NCI-H345 (cell line): ENCODE measurements around the gene ZDHHC14.

Experiments used
- DNase-seq: peaks from one replicate; lab custom pipeline; 2025; lab: John Stamatoyannopoulos, UW

Gene ZDHHC14

GRCh38 chr6:157492741-157493140, 111.8 kb downstream of the ZDHHC14 start:
- DNase-seq = no peak

- DNase-seq = no peak
These were observed 112.2 kb downstream of the ZDHHC14 start for GRCh38 chr6:157493173-157493572.

DNA sequence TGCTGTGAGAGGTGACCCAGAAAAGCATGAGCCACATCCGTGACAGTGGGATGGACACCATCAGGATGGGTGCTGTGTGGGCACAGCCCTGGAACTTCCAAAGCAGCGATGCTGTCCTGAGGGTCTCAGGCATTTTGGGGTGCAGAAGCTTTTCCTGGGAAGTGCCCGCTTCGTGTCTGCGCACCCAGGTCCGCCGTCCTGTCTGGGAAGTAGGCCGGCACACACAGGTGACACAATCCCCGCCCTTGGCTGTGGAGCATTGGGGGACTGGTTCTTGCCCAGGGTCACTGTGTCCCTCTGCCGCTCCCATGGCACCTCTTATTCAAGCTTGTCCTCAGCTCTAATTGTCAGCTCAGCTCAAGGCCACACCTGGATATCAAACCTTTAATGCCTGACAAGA, 112.6 kb downstream of the ZDHHC14 start:
- DNase-seq = no peak

DNA sequence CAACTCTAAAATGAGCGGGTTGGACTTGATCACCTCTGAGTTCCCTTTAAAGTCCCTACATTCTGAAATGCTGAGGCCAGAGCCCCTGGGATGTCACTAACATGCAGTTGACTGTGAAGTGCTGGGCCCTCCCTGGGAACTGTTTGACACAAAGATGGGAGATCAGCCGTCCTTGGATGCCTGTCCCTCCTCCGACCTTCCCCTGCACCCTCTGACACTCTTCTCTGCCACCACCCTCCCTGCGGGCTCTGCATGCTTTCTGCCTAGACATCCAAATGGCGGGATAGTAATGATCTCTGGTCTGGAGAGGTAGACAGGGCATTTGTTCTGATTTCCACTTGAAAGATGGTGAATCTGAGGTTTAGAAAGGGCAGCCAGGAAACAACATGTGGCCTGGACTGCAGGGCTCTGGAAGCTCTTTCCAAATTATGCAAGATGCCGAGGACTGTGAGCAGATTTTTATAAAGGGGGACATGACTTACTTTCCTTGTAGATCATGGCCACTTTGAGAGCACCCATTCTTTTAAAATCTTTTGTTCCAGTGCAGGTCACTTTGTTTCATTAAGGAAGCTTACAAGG, 113.2 kb downstream of the ZDHHC14 start:
- no peak for DNase-seq

DNA sequence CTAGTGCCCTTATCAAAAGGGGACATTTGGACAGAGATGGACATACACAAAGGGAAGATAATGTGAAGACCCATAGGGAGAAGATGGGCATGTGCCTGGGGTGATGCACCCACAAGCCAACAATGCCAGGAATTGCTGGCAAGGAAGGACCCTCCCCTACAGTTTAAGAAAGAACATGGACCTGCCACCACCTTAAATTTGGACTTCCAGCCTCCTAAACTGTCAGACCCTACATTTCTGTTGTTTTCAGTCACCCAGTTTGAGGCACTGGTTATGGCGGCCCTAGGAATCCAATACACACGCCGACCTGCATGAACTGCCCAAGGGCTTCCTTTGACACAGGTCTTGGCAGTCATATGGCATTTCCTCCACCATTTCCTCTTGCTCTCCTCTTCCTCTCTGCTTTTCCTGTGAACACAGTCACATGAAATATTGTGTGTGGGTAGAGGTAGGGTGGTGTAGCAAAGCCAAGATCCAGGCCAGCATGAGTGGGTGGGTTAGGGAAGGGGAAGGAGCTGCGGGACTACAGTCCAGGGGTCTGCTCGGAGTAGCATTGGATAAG, 115.6 kb downstream of the ZDHHC14 start:
- DNase-seq = no peak

DNA sequence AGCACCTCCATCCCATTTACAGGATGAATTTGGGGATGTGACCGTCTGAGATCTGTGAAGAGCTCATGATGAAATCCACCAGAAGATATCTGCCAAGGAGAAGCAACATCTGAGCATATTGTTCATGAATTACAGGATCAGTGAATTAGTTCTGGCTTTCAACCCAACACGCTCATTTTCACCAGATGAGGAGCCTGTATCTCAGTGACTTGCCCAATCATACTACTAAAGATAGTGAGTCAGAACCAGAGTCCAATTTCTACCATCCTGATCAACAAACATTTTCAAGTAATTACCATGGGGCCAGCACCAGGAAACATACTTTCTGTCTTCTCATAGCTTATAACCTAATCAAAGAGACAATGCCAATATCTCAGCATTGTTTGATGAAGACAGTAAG, 116.6 kb downstream of the ZDHHC14 start:
- DNase-seq = no peak

- no peak for DNase-seq
These were observed 117.8 kb downstream of the ZDHHC14 start for GRCh38 chr6:157498817-157499216.

DNA sequence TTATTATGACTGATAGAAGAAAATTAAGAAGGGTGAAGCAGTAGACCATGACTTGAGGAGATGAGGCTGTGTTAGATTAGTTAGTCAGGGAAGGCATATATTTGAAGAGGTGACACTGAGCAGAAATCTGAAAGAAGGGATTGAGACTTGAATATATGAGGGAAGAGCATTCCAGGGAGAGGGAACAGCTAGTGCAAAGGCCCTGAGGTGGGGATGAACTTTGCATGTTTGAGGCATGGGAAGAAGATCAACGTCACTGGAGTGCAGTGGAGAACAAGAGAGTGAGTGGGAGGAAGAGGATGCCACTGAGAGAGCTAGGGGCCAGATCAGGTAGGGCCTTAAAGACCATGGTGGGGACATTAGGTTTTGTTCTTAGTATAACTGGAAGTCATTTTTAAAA, 119.0 kb downstream of the ZDHHC14 start:
- no peak for DNase-seq

DNA sequence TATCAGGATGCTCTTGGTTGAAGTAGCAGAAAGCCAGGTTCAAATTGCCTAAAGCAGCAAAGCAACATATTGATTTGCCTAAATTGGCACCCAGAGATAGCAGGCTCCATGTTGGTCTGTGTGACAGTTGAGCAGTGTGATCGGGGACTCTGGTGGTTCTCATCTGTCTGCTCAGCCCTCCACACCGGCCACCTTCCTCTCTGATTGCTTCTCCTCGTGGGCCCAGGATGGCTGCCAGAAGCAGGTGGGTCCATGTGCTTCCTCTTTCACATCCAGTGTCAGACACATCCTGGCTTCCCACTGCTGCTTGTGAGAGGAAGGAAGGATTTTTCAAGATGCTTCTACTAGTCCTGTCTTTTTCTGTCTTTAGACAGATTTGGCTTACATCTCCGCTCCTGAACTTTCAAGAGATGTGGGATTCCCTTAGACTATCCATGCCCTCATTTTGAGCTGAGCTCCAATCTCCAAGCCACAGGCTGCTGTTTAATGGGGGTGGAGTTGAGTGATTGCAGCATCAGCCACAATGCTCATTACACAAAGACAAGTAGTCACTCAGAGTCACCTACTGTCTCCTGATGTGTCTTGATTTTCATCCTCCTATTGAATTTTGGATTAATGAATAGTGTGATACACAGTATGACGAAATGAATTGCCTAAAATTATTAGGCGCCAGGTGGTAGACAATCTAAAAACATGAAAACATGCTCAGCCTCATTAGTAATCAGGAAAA, 122.2 kb downstream of the ZDHHC14 start:
- DNase-seq = no peak

GRCh38 chr6:157505912-157506491, 125.0 kb downstream of the ZDHHC14 start:
- no peak for DNase-seq

GRCh38 chr6:157510323-157511188, 129.6 kb downstream of the ZDHHC14 start:
- DNase-seq = no peak

GRCh38 chr6:157511682-157512381, 130.8 kb downstream of the ZDHHC14 start:
- no peak for DNase-seq

DNA sequence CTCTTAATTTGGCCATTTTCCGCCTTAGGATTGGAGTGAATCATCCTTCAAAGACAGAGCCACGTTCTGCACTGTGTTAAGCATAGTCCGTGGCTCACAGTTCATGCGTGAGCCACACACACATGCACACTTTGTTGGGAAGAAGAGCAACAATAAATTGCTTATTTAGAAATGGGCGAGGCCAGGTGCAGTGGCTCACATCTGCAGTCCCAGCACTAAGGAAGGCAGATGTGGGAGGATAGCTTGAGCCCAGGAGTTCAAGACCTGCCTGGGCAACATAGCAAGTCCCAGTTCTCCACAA, 131.3 kb downstream of the ZDHHC14 start:
- DNase-seq = no peak

DNA sequence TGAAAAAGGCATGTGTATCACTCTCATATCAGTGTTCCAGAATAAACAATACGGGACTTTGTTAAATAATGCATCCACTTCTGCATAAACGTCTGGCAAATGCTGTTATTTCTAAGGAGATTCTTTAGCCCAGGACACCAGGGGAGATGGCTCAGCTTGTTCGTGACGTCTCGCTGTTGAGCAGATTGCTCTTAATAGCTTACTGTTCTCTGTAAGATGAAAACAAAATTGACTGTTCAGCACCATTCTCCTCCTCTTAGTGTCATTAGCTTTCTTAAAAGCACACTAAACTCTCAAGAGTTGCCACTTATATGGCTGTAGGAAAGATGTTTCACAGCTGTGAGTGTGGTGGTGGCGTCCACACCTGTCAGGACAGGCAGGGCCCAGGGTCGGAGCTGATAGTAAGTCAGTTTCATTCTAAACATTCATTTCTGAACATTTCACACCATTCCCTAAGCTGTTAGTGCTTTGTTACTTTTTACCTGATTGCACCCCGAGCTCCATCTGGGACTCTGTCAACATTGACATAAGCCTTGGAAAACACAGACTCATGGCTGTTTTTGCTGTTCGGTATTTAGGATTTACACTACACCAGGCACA, 132.1 kb downstream of the ZDHHC14 start:
- DNase-seq = no peak

DNA sequence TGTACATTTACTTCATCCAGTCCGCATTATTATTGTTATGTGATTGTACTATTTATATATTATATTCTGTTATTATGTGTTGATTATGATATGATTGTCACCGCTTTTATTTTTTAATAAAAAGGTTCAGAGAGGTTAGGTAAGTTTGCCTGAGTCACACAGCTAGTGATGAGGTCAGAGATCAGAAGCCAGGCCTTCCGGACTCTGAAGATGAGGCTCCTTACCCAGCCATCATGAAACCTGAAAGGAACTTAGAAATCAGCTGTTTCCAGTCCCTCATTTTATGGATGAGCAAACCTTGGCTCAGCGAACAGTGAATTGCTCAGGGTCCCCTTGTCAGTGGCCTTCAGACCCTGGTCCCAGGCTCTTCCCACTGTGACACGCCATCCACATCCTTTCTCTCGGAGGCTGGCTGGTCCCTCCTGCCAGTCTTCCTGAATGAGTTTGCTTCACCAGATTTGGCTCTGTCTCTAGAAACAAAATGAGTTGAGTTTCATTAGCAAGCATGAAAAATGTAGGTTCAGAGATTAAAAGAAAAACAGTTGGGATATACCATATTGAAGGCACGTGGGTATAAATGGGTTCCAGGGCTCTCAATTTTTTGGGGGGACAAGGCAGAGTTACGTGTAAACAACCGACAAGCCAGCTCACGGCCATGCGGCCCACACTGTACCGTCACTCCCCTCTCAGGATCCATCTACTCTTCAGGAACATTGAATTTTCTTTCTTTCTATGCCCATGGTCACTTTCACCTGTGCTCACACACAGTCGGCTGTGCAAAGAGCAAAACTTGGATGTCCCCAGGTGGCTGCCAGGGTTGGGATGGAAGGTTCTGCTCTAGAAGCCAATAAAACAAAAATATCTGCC, 132.9 kb downstream of the ZDHHC14 start:
- DNase-seq = no peak

- DNase-seq = no peak
These were observed 133.9 kb downstream of the ZDHHC14 start for GRCh38 chr6:157514659-157515496.

DNA sequence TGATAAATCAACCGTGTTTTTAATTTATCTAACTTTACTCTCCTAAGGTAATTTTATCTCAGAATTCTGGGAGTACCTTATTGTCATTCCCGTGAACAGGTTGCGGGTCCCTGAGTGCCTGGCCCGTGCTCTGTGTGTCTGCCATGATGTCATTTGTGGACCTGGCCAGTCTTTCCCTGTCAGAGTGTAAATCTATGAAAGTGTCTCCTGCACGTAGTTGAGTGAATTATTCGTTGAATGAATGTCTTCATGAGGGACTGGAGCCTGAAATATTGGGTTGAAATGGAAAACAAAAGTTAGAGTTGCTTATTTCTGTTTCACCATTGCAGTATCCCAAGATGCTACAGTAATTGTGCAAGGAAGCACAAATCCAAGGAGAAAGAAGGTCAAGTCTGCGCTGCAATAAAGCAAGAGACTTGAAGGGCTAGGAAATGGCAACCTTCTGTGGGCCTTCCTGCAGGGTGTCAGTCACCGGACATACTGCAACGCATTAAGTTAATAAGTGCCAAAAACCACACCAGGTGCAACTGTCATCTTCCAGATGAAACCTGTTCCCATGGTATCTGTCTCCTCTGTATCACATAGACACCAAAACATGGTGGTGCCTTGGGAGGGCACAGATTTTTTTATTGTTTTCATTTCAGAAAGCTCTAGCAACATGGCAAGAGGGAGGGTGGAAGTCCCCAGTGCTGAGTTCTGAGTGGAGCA, 135.5 kb downstream of the ZDHHC14 start:
- no peak for DNase-seq

GRCh38 chr6:157517601-157518359, 136.8 kb downstream of the ZDHHC14 start:
- DNase-seq = no peak
